Lung (tissue), 12 donors: ENCODE results near the gene HLCS. TPM values are rescaled to one million over a fixed set of nuclear protein-coding genes. Genes with fewer than 3 reads are reported as not detected.

Experiments used
- ATAC-seq: fragments of 200-7000 bp; cut with Tn5 transposase; one replicate; pipeline ENCODE4 v1.9.1; 2020; ENCODE audit warnings: moderate number of reproducible peaks; ENCODE audit not compliant: insufficient read depth, low FRiP score
- DNase-seq, 3 donors: peaks; one replicate each; pipeline ENCODE4 v3.0.0-alpha.2; 2013 to 2017
- H3K27ac ChIP-seq, 2 donors: one replicate each; pipeline ENCODE4 v1.5.1; 2013; ENCODE audit warnings: mild to moderate bottlenecking in 2 of 2, moderate library complexity in 2 of 2, control low read depth in 1 of 2, inconsistent platforms in 1 of 2, low read depth in 1 of 2, low read length in 1 of 2
- H3K27me3 ChIP-seq, 3 donors: one replicate each; pipeline ENCODE4 v1.5.1; 2013; ENCODE audit warnings: low read length in 2 of 3; ENCODE audit not compliant: control insufficient read depth in 3 of 3, insufficient read depth in 3 of 3
- H3K36me3 ChIP-seq, 4 donors: one replicate each; pipeline ENCODE4 v1.5.1; 2013; ENCODE audit warnings: low read length in 4 of 4, mild to moderate bottlenecking in 1 of 4, moderate library complexity in 1 of 4; ENCODE audit not compliant: control insufficient read depth in 4 of 4, insufficient read depth in 4 of 4
- H3K4me1 ChIP-seq, 5 donors: one replicate each; pipeline ENCODE4 v1.5.1; 2013; ENCODE audit warnings: low read length in 5 of 5, mild to moderate bottlenecking in 2 of 5, moderate library complexity in 1 of 5; ENCODE audit not compliant: control insufficient read depth in 5 of 5, insufficient read depth in 5 of 5
- H3K4me3 ChIP-seq: one replicate; pipeline ENCODE4 v1.5.1; 2013; ENCODE audit warnings: mild to moderate bottlenecking, control low read depth, moderate library complexity
- H3K9ac ChIP-seq, 2 donors: one replicate each; pipeline ENCODE4 v1.5.1; 2013; ENCODE audit warnings: low read length in 2 of 2, control low read depth in 1 of 2; ENCODE audit not compliant: insufficient read depth in 1 of 2
- H3K9me3 ChIP-seq, 4 donors: one replicate each; pipeline ENCODE4 v1.5.1; 2013; ENCODE audit warnings: low read length in 3 of 4, mild to moderate bottlenecking in 1 of 4, moderate library complexity in 1 of 4; ENCODE audit not compliant: control insufficient read depth in 4 of 4, insufficient read depth in 3 of 4
- WGBS, 2 donors: extraction: QIAGEN DNeasy Blood & Tissue Kit; methylation state at CpG; one replicate each; pipeline ENCODE4 v1.1.7; 2013; 5-methylcytosine and 5-hydroxymethylcytosine counted together
- polyA plus RNA-seq, 2 donors: library from polyadenylated mRNA; stranded (reverse); fragments of 200-250 nt; gene quantifications; one replicate each; pipeline ENCODE4 v1.2.1, GENCODE V29; 2013
- total RNA-seq, 2 donors: library from RNA; depleted of rRNA in 1 of 2; stranded (reverse); fragments of >200 nt in 1 of 2; gene quantifications; one replicate each; pipeline ENCODE4 v1.2.1, GENCODE V29; 2014 to 2021
- TF ChIP-seq, protein P1 (sequence below): IDR thresholded peaks from 2 replicates; pipeline ENCODE4 v1.5.1; 2012; ENCODE audit warnings: mild to moderate bottlenecking; ENCODE audit errors: control extremely low read depth, extremely low read depth
- donor health status: control.
- donor health status: control.
- donor health status: Bipolar disorder and iron deficiency.
- donor health status: healthy.
- donor health status: DM: yes; HTN: yes; CAD: no.

Gene HLCS
- total and polyA plus RNA-seq, 4 donors, result 5.0 to 28.8 (median 17.5) TPM

DNA sequence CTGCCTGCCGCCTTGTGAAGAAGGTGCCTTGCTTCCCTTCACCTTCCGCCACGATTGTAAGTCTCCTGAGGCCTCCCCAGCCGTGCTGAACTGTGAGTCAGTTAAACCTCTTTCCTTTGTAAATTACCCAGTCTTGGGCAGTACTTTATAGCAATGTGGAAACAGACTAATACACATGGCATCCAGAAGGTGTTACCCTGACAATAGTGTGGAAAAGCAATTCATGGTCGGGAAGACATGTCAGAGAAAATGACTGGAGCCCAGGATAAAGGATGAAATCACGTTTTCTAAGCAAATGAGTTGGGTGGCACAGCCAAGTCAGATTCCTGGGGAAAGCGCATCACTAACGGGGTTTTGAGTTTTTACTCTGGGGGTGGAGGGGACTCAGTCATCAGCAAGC, 76.4 kb downstream of the HLCS start:
- 91 to 92% methylated on average over 8 of the region's 8 CpGs for WGBS, 2 donors
- DNase-seq (no peak), ATAC-seq (no peak)
- TF ChIP-seq, protein P1, sequence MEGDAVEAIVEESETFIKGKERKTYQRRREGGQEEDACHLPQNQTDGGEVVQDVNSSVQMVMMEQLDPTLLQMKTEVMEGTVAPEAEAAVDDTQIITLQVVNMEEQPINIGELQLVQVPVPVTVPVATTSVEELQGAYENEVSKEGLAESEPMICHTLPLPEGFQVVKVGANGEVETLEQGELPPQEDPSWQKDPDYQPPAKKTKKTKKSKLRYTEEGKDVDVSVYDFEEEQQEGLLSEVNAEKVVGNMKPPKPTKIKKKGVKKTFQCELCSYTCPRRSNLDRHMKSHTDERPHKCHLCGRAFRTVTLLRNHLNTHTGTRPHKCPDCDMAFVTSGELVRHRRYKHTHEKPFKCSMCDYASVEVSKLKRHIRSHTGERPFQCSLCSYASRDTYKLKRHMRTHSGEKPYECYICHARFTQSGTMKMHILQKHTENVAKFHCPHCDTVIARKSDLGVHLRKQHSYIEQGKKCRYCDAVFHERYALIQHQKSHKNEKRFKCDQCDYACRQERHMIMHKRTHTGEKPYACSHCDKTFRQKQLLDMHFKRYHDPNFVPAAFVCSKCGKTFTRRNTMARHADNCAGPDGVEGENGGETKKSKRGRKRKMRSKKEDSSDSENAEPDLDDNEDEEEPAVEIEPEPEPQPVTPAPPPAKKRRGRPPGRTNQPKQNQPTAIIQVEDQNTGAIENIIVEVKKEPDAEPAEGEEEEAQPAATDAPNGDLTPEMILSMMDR, result no peak
- Histone ChIP-seq H3K9ac (no peak overlapping the region), H3K9me3 (no peaks in the 10 kb centered on the region), H3K27me3 (no peaks in the 10 kb centered on the region), H3K4me1 (peaks cover 0 to 2% (median 0%) of the 10 kb centered on the region in 5 donors), H3K4me3 (no peak overlapping the region), H3K36me3 (peaks cover 0 to 4% (median 2%) of the 10 kb centered on the region in 4 donors), H3K27ac (peak overlapping the region in 1 of 2 donors; percentile 24)

DNA sequence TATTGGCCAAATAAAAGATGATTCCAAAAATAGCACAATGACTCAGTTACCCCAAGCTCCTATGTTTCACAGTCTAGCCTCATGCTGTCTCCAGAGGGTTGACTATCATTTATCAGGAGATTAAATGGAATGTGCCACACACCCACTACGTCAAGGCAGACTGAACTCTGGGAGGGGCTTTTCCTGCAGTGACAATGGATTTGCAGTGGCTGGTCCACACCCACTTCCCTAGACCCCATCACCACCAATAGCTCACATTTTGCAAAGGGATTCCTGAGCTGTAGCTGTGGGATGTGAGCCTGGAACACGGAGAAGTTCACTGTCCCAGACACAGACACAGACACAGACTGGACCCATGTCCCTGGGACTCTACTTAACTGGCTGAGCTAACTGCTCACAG, 77.1 kb downstream of the HLCS start:
- ATAC-seq, result no peak
- Histone ChIP-seq H3K4me3 (no peak overlapping the region), H3K9ac (no peak overlapping the region), H3K4me1 (peaks cover 0 to 2% (median 0%) of the 10 kb centered on the region in 5 donors), H3K27me3 (no peaks in the 10 kb centered on the region), H3K27ac (no peak overlapping the region), H3K36me3 (peaks cover 0 to 4% (median 2%) of the 10 kb centered on the region in 4 donors), H3K9me3 (no peaks in the 10 kb centered on the region)
- TF ChIP-seq, protein P1, result no peak
- peak in 1 of 3 donors; percentile 22 for DNase-seq
- WGBS, 2 donors, result 63 to 85% methylated on average over 2 of the region's 2 CpGs

DNA sequence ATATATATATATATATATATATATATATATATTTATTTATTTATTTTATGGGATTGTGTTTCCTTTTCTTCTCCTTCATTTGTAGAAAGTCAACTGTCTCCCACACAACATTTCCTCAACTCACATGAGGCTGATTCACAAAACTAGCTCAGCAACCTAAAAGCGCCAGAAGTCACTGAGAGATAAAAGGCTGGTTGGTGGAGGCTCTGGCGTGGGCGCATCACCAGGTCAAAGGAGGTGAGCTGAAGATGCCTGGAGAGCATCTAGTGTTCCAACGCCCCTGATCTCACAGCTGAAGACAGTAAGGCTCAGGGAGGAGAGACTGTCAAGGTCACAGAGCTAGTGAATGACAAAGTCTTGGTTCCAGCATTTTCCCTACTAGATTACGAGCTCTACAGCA, 78.0 kb downstream of the HLCS start:
- WGBS, 2 donors, result 73 to 93% methylated on average over 5 of the region's 5 CpGs
- no peaks in the 10 kb centered on the region for H3K27me3 ChIP-seq
- no peak for ATAC-seq
- H3K4me3 ChIP-seq, result no peak overlapping the region
- H3K36me3 ChIP-seq, result peaks cover 0 to 9% (median 2%) of the 10 kb centered on the region in 4 donors
- DNase-seq, result no peak
- no peak overlapping the region for H3K9ac ChIP-seq
- peaks cover 0 to 2% (median 0%) of the 10 kb centered on the region in 5 donors for H3K4me1 ChIP-seq
- no peak overlapping the region for H3K27ac ChIP-seq
- TF ChIP-seq, protein P1, result no peak
- peaks cover 0 to 6% (median 2%) of the 10 kb centered on the region in 4 donors for H3K9me3 ChIP-seq

DNA sequence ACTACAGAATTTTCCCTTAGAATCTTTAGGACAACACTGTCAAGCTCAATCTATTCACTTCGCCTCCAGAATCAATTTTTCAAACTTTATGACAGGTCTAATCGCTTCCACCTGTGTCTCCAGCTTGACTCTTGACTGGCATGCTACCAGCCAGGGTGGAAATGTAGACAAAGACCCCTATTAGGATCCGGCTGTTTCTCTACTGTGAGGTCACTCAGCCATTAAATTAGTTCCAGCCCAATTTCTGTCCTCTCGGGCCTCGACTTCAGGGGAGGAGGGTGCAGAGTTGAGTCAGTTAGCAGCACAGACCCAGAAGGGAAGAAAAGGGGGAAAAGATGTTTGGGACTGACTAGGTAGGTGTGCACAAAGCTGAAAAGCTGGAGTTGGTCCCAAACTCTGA, 78.5 kb downstream of the HLCS start:
- Histone ChIP-seq H3K36me3 (peaks cover 0 to 9% (median 2%) of the 10 kb centered on the region in 4 donors), H3K4me1 (peaks cover 0 to 2% (median 0%) of the 10 kb centered on the region in 5 donors), H3K27me3 (no peaks in the 10 kb centered on the region), H3K27ac (no peak overlapping the region), H3K9me3 (peaks cover 0 to 6% (median 2%) of the 10 kb centered on the region in 4 donors), H3K4me3 (no peak overlapping the region), H3K9ac (no peak overlapping the region)
- ATAC-seq (no peak), DNase-seq (no peak)
- 91 to 95% methylated on average over 5 of the region's 5 CpGs for WGBS, 2 donors
- TF ChIP-seq, protein P1, result no peak
